ENCODE results near the gene ADAMTSL2. TPM values are rescaled to one million over a fixed set of nuclear protein-coding genes. Genes with fewer than 3 reads are reported as not detected.

Gene ADAMTSL2
- total and polyA plus RNA-seq, 4 donors = 1.8 to 18.2 (median 7.7) TPM

DNA sequence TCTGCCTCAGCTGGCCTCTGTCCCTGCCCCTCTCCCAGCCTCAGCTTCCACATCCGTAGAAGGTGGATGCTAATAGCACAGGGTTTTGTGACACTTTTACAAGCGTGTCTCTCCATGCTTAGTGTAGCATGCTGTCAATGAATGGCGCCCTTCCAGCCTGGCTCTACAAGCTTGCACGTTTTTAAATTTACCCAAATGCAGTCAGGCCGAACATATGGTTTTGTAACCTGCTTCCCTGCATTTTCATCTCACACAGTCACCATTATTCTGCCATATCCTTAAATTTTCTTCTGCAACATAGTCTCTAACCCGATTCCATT, 45.9 kb downstream of the ADAMTSL2 start:
- WGBS = 73% methylated on average over 6 of the region's 6 CpGs
- H3K9me3 ChIP-seq (ENCODE audit: control insufficient read depth in 4 of 4, low read length in 3 of 4) = no peaks in the 10 kb centered on the region
- no peak for DNase-seq (ENCODE audit: low spot score)
- H3K27me3 ChIP-seq (ENCODE audit: control insufficient read depth in 4 of 4, insufficient read depth in 4 of 4, low read length in 3 of 4) = no peaks in the 10 kb centered on the region
- H3K4me1 ChIP-seq (ENCODE audit: control insufficient read depth in 4 of 4, insufficient read depth in 4 of 4, low read length in 3 of 4) = no peaks in the 10 kb centered on the region
- TF ChIP-seq TAF1 (conservative IDR thresholded peaks at IDR 0.05) (no peak), RXRA (IDR thresholded peaks at IDR 0.05) (no peak)
- TF ChIP-seq, protein P1, sequence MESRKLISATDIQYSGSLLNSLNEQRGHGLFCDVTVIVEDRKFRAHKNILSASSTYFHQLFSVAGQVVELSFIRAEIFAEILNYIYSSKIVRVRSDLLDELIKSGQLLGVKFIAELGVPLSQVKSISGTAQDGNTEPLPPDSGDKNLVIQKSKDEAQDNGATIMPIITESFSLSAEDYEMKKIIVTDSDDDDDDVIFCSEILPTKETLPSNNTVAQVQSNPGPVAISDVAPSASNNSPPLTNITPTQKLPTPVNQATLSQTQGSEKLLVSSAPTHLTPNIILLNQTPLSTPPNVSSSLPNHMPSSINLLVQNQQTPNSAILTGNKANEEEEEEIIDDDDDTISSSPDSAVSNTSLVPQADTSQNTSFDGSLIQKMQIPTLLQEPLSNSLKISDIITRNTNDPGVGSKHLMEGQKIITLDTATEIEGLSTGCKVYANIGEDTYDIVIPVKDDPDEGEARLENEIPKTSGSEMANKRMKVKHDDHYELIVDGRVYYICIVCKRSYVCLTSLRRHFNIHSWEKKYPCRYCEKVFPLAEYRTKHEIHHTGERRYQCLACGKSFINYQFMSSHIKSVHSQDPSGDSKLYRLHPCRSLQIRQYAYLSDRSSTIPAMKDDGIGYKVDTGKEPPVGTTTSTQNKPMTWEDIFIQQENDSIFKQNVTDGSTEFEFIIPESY (IDR thresholded peaks at IDR 0.05) = no peak
- H3K36me3 ChIP-seq (ENCODE audit: control insufficient read depth in 4 of 4, insufficient read depth in 3 of 4, low read depth in 1 of 4, low read length in 3 of 4) = no peaks in the 10 kb centered on the region
- H3K4me3 ChIP-seq (ENCODE audit: low read depth in 1 of 3, low read length in 3 of 3) = no peak overlapping the region
- H3K27ac ChIP-seq (ENCODE audit: low read depth in 1 of 2, low read length in 2 of 2) = no peak overlapping the region
- H3K9ac ChIP-seq (ENCODE audit: low read depth in 1 of 2, low read length in 2 of 2) = no peak overlapping the region

DNA sequence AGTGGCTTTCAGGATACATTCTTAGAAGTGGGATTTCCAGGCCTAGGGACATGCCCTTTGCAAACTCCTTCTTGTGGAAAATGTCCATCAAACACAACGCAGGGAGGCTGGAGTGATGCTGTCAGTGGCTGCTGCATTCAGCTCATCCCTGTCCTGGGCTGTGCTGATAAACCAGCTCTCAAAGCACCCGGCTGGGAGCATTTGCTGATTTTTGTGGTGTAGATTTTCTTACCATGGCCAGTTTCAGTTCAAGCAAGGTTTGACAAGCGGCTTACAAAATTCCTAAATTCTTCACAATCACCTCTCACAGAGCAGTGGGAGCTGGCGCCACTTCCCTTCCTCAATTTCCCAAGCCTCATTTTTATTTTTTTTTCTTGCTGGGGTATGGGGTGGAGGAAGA, 46.5 kb downstream of the ADAMTSL2 start:
- WGBS = 70% methylated on average over 4 of the region's 4 CpGs
- Histone ChIP-seq H3K4me3 (ENCODE audit: low read depth in 1 of 3, low read length in 3 of 3) (no peak overlapping the region), H3K36me3 (ENCODE audit: control insufficient read depth in 4 of 4, insufficient read depth in 3 of 4, low read depth in 1 of 4, low read length in 3 of 4) (no peaks in the 10 kb centered on the region), H3K4me1 (ENCODE audit: control insufficient read depth in 4 of 4, insufficient read depth in 4 of 4, low read length in 3 of 4) (no peaks in the 10 kb centered on the region), H3K9me3 (ENCODE audit: control insufficient read depth in 4 of 4, low read length in 3 of 4) (no peaks in the 10 kb centered on the region), H3K27ac (ENCODE audit: low read depth in 1 of 2, low read length in 2 of 2) (peak overlapping the region; percentile 47 to 50), H3K27me3 (ENCODE audit: control insufficient read depth in 4 of 4, insufficient read depth in 4 of 4, low read length in 3 of 4) (no peaks in the 10 kb centered on the region), H3K9ac (ENCODE audit: low read depth in 1 of 2, low read length in 2 of 2) (no peak overlapping the region)
- no peak for DNase-seq (ENCODE audit: low spot score)
- TF ChIP-seq JUND (IDR thresholded peaks at IDR 0.05) (no peak), FOXA1 (IDR thresholded peaks at IDR 0.05) (no peak), RXRA (IDR thresholded peaks at IDR 0.05) (no peak), GABPA (IDR thresholded peaks at IDR 0.05 in 1 of 2, conservative IDR thresholded peaks at IDR 0.05 in 1 of 2) (no peak), EGR1 (IDR thresholded peaks at IDR 0.05; ENCODE audit: low read depth in 2 of 2) (no peak), SP1 (IDR thresholded peaks at IDR 0.05) (no peak), YY1 (IDR thresholded peaks at IDR 0.05) (no peak), RAD21 (IDR thresholded peaks at IDR 0.05) (no peak), FOXA2 (IDR thresholded peaks at IDR 0.05) (no peak), NR2F2 (IDR thresholded peaks at IDR 0.05) (no peak), HNF4A (conservative IDR thresholded peaks at IDR 0.05) (no peak), HNF4G (IDR thresholded peaks at IDR 0.05) (no peak), TAF1 (conservative IDR thresholded peaks at IDR 0.05) (no peak)
- TF ChIP-seq, protein P2, sequence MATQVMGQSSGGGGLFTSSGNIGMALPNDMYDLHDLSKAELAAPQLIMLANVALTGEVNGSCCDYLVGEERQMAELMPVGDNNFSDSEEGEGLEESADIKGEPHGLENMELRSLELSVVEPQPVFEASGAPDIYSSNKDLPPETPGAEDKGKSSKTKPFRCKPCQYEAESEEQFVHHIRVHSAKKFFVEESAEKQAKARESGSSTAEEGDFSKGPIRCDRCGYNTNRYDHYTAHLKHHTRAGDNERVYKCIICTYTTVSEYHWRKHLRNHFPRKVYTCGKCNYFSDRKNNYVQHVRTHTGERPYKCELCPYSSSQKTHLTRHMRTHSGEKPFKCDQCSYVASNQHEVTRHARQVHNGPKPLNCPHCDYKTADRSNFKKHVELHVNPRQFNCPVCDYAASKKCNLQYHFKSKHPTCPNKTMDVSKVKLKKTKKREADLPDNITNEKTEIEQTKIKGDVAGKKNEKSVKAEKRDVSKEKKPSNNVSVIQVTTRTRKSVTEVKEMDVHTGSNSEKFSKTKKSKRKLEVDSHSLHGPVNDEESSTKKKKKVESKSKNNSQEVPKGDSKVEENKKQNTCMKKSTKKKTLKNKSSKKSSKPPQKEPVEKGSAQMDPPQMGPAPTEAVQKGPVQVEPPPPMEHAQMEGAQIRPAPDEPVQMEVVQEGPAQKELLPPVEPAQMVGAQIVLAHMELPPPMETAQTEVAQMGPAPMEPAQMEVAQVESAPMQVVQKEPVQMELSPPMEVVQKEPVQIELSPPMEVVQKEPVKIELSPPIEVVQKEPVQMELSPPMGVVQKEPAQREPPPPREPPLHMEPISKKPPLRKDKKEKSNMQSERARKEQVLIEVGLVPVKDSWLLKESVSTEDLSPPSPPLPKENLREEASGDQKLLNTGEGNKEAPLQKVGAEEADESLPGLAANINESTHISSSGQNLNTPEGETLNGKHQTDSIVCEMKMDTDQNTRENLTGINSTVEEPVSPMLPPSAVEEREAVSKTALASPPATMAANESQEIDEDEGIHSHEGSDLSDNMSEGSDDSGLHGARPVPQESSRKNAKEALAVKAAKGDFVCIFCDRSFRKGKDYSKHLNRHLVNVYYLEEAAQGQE (IDR thresholded peaks at IDR 0.05) = no peak
- TF ChIP-seq, protein P3, sequence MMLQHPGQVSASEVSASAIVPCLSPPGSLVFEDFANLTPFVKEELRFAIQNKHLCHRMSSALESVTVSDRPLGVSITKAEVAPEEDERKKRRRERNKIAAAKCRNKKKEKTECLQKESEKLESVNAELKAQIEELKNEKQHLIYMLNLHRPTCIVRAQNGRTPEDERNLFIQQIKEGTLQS (IDR thresholded peaks at IDR 0.05) = no peak
- TF ChIP-seq, protein P1 (IDR thresholded peaks at IDR 0.05) = no peak
- TF ChIP-seq, protein P4, sequence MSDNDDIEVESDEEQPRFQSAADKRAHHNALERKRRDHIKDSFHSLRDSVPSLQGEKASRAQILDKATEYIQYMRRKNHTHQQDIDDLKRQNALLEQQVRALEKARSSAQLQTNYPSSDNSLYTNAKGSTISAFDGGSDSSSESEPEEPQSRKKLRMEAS (IDR thresholded peaks at IDR 0.05) = no peak
- TF ChIP-seq, protein P5, sequence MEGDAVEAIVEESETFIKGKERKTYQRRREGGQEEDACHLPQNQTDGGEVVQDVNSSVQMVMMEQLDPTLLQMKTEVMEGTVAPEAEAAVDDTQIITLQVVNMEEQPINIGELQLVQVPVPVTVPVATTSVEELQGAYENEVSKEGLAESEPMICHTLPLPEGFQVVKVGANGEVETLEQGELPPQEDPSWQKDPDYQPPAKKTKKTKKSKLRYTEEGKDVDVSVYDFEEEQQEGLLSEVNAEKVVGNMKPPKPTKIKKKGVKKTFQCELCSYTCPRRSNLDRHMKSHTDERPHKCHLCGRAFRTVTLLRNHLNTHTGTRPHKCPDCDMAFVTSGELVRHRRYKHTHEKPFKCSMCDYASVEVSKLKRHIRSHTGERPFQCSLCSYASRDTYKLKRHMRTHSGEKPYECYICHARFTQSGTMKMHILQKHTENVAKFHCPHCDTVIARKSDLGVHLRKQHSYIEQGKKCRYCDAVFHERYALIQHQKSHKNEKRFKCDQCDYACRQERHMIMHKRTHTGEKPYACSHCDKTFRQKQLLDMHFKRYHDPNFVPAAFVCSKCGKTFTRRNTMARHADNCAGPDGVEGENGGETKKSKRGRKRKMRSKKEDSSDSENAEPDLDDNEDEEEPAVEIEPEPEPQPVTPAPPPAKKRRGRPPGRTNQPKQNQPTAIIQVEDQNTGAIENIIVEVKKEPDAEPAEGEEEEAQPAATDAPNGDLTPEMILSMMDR (IDR thresholded peaks at IDR 0.05; ENCODE audit: low read depth, low read length, missing input control) = no peak
